HG03280 (cell line): ENCODE results near the gene PCDHA2.
"Not testable (repeated sequence)": the region's sequence is repeated elsewhere in the genome, so short reads cannot be mapped to it uniquely, and the experiment has no call there.

ENCODE experiments used
- ATAC-seq: cut with Tn5 transposase; IDR thresholded peaks from one replicate; pipeline ENCODE4 v1.9.1; 2021; ENCODE audit warnings: mild to moderate bottlenecking, moderate library complexity; ENCODE audit not compliant: unreplicated experiment

Gene PCDHA2

DNA sequence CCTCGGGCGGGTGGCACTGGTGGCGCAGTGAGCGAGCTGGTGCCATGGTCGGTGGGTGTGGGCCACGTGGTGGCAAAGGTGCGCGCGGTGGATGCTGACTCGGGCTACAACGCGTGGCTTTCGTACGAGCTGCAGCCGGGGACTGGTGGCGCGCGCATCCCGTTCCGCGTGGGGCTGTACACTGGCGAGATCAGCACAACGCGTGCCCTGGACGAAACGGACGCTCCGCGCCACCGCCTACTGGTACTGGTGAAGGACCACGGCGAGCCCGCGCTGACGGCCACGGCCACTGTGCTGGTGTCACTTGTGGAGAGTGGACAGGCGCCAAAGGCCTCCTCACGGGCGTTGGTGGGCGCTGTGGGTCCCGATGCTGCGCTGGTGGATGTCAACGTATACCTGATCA, 14.2 kb downstream of the PCDHA2 start:
- ATAC-seq, result no peak

DNA sequence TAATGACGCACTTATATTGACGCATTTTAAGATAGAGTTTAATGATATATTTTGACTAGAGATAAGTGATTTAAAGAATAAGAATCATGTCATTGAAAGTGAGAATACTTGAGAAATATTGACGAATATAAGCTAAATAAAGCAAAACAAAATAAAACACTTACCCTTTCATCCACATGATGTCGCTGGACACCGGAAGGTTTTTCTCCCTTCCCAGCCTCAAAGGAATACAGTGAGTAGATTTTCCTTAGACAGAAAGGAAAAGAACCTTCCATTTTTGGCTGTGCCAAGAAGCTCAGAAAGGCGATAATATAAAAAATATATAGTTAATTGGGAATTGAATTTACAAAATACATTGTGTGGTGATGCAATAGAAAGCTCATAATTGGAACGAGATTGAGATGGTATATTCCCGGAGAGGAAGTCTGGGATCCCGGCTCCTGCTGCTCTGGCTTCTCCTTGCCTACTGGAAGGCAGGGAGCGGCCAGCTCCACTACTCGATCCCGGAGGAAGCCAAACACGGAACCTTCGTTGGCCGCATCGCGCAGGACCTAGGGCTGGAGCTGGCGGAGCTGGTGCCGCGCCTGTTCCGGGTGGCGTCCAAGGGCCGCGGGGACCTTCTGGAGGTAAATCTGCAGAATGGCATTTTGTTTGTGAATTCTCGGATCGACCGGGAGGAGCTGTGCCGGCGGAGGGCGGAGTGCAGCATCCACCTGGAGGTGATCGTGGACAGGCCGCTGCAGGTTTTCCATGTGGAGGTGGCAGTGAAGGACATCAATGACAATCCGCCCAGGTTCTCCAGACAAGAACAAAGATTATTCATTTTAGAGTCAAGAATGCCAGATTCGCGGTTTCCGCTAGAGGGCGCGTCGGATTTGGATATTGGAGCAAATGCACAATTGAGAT, 27.0 kb downstream of the PCDHA2 start, which contains the start of gene PCDHA5:
Gene PCDHA5 (plus strand): TSS at position 239 of the 906 bp plus-strand sequence.
- ATAC-seq, result no peak

DNA sequence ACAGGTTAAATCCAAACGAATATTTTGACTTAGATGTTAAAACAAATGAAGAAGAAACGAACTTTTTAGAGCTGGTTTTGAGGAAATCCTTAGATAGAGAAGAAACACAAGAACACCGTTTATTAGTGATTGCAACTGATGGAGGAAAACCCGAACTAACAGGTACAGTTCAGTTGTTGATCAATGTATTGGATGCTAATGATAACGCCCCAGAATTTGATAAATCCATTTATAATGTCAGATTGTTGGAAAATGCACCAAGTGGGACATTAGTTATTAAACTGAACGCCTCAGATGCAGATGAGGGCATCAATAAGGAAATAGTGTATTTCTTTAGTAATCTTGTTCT, 27.6 kb downstream of the PCDHA2 start:
- no peak for ATAC-seq

DNA sequence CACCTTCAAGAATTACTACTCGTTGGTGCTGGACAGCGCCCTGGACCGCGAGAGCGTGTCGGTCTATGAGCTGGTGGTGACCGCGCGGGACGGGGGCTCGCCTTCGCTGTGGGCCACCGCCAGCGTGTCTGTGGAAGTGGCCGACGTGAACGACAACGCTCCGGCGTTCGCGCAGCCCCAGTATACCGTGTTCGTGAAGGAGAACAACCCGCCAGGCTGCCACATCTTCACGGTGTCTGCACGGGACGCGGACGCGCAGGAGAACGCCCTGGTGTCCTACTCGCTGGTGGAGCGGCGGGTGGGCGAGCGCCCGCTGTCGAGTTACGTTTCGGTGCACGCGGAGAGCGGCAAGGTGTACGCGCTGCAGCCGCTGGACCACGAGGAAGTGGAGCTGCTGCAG, 28.3 kb downstream of the PCDHA2 start:
- ATAC-seq, result not testable (repeated sequence)

DNA sequence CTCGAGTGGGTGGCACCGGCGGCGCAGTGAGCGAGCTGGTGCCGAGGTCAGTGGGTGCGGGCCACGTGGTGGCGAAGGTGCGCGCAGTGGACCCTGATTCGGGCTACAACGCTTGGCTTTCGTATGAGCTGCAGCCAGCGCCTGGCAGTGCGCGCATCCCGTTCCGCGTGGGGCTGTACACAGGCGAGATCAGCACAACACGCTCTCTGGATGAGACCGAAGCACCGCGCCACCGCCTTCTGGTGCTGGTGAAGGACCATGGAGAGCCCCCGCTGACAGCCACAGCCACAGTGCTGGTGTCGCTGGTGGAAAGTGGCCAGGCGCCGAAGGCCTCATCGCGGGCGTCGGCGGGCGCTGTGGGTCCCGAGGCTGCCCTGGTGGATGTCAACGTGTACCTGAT, 28.8 kb downstream of the PCDHA2 start:
- no peak for ATAC-seq

DNA sequence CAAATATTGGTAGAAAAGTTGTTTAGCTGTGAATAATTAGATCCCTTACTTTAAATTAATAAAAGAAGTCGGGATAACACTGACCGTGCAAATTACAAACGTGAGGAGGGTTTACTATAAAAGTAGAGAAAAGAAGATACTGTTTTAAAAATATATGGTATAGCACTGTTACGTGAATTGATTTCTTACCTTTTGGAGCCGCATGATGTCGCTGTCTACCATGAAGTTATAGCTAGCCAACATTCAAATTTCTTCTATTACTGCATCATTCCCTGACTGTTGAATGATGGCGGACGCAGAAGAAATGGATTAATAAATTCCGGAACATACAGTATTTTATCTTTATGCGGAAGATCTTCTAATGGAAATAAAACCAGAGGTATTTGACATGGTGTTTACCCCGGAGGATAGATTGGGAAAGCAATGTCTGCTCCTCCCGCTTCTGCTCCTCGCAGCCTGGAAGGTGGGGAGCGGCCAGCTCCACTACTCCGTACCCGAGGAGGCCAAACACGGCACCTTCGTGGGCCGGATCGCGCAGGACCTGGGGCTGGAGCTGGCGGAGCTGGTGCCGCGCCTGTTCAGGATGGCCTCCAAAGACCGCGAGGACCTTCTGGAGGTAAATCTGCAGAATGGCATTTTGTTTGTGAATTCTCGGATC, 33.2 kb downstream of the PCDHA2 start, which contains the start of gene PCDHA6:
Gene PCDHA6 (plus strand): TSS at position 257 of the 658 bp plus-strand sequence. CDS start 132 bp downstream, at position 389.
- ATAC-seq, result no peak

DNA sequence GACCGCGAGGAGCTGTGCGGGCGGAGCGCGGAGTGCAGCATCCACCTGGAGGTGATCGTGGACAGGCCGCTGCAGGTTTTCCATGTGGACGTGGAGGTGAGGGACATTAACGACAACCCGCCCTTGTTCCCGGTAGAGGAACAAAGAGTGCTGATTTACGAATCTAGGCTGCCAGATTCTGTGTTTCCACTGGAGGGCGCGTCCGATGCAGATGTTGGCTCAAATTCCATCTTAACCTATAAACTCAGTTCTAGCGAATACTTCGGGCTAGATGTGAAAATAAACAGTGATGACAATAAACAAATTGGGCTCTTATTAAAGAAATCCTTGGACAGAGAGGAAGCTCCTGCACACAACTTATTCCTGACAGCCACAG, 33.7 kb downstream of the PCDHA2 start:
- ATAC-seq, result no peak

DNA sequence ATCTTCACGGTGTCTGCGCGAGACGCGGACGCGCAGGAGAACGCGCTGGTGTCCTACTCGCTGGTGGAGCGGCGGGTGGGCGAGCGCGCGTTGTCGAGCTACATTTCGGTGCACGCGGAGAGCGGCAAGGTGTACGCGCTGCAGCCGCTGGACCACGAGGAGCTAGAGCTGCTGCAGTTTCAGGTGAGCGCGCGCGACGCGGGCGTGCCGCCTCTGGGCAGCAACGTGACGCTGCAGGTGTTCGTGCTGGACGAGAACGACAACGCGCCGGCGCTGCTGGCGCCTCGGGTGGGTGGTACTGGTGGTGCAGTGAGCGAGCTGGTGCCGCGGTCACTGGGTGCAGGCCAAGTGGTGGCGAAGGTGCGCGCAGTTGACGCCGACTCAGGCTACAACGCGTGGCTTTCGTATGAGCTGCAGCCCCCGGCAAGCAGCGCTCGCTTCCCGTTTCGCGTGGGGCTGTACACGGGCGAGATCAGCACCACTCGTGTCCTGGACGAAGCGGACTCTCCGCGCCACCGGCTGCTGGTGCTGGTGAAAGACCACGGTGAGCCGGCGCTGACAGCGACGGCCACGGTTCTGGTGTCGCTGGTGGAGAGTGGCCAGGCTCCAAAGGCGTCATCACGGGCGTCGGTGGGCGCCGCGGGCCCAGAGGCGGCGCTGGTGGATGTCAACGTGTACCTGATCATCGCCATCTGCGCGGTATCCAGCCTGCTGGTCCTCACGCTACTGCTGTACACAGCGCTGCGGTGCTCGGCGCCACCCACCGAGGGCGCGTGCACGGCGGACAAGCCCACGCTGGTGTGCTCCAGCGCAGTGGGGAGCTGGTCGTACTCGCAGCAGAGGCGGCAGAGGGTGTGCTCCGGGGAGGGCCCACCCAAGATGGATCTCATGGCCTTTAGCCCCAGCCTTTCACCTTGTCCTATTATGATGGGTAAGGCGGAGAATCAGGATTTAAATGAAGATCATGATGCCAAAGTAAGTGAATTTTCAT, 35.2 kb downstream of the PCDHA2 start:
- not testable (repeated sequence) for ATAC-seq

DNA sequence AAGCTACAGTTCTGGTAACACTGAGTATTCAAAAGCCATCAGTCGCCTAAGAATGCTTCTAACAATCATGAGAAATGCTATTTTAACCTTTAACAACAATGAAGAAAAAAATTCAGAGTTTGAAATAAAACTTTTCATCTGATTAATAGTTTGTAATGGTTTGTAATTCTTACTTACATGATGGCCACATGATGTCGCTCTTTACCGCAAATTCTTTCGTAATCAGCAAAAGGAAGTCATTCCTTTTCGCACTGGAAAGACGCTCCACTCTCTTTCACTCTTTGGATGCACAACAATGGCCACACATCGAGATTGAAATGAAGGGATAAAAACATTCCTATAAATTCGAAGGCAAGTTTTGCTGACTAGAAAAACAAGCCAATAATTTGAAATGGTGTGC, 39.3 kb downstream of the PCDHA2 start, which contains the start of gene PCDHA7:
Gene PCDHA7 (plus strand): TSS at position 277 of the 400 bp plus-strand sequence. CDS start 115 bp downstream, at position 392.
- no peak for ATAC-seq

DNA sequence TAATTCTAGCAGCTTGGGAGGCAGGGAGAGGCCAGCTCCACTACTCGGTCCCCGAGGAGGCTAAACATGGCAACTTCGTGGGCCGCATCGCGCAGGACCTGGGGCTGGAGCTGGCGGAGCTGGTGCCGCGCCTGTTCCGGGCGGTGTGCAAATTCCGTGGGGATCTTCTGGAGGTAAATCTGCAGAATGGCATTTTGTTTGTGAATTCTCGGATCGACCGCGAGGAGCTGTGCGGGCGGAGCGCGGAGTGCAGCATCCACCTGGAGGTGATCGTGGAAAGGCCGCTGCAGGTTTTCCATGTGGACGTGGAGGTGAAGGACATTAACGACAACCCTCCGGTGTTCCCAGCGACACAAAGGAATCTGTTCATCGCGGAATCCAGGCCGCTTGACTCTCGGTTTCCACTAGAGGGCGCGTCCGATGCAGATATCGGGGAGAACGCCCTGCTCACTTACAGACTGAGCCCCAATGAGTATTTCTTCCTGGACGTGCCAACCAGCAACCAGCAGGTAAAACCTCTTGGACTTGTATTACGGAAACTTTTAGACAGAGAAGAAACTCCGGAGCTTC, 39.9 kb downstream of the PCDHA2 start:
- ATAC-seq, result not testable (repeated sequence)

DNA sequence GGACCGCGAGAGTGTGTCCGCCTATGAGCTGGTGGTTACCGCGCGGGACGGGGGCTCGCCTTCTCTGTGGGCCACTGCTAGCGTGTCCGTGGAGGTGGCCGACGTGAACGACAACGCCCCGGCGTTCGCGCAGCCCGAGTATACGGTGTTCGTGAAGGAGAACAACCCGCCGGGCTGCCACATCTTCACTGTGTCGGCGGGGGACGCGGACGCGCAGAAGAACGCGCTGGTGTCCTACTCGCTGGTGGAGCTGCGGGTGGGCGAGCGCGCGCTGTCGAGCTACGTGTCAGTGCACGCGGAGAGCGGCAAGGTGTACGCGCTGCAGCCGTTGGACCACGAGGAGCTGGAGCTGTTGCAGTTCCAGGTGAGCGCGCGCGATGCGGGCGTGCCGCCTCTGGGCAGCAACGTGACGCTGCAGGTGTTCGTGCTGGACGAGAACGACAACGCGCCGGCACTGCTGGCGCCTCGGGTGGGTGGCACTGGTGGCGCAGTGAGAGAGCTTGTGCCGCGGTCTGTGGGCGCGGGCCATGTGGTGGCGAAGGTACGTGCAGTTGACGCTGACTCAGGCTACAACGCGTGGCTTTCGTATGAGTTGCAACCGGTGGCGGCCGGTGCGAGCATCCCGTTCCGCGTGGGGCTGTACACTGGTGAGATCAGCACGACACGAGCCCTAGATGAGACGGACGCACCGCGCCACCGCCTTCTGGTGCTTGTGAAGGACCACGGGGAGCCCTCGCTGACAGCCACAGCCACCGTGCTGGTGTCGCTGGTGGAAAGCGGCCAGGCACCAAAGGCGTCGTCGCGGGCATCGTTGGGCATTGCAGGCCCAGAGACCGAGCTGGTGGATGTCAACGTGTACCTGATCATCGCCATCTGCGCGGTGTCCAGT, 41.2 kb downstream of the PCDHA2 start:
- ATAC-seq, result no peak

DNA sequence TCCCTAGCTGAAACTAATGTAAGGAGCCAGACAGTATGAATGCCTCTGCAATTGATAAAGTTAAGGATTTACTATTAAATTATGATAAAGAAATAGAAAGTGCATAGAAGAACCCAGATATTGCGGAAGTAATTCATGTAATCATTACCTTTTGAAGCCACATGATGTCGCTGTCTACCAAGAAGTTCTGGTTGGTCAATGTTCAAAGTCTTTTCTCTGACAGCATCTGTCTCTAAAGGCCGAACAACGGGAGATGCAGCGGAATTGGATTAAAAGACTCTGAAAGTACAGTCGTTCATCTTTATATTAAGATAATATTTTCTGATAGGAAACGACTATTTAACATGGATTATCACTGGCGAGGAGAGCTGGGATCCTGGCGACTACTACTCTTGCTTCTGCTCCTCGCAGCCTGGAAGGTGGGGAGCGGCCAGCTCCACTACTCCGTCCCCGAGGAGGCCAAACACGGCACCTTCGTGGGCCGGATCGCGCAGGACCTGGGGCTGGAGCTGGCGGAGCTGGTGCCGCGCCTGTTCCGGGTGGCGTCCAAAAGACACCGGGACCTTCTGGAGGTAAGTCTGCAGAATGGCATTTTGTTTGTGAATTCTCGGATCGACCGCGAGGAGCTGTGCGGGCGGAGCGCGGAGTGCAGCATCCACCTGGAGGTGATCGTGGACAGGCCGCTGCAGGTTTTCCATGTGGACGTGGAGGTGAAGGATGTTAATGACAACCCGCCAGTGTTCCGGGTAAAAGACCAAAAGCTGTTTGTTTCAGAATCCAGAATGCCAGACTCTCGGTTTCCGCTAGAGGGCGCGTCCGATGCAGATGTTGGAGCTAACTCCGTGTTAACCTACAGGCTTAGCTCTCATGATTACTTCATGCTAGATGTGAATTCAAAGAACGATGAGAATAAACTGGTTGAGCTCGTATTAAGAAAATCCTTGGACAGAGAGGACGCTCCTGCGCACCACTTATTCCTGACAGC, 46.6 kb downstream of the PCDHA2 start, which contains the start of gene PCDHA8:
Gene PCDHA8 (plus strand): TSS at position 210 of the 985 bp plus-strand sequence. CDS start 135 bp downstream, at position 345.
- ATAC-seq, result no peak

DNA sequence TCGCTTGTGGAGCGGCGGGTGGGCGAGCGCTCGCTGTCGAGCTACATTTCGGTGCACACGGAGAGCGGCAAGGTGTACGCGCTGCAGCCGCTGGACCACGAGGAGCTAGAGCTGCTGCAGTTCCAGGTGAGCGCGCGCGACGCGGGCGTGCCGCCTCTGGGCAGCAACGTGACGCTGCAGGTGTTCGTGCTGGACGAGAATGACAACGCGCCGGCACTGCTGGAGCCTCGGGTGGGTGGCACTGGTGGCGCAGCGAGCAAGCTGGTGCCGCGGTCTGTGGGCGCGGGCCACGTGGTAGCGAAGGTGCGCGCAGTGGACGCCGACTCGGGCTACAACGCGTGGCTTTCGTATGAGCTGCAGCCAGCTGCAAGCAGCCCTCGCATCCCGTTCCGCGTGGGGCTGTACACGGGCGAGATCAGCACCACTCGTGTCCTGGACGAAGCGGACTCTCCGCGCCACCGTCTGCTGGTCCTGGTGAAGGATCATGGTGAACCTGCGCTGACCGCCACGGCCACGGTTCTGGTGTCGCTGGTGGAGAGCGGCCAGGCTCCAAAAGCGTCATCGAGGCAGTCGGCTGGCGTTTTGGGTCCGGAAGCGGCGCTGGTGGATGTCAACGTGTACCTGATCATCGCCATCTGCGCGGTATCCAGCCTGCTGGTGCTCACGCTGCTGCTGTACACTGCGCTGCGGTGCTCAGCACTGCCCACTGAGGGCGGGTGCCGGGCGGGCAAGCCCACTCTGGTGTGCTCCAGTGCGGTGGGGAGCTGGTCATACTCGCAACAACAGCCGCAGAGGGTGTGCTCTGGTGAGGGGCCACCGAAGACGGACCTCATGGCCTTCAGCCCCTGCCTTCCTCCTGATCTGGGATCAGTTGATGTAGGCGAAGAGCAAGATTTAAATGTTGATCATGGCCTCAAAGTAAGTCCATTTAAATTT, 48.4 kb downstream of the PCDHA2 start:
- ATAC-seq, result no peak
